Bronchial epithelial cell (primary cell): Measurements from ENCODE around the gene C1RL. TPM values are rescaled to one million over a fixed set of nuclear protein-coding genes. Genes with fewer than 3 reads are reported as not detected.

Experiments
- DNase-seq: peaks from one replicate; pipeline ENCODE4 v3.0.0-alpha.2; 2010; ENCODE audit warnings: low read depth
- FAIRE-seq: peaks from 2 replicates; lab custom pipeline; 2011; peaks lifted over from hg19 to GRCh38; lab: Jason Lieb, UNC
- H3K27me3 ChIP-seq: 2 replicates; pipeline ENCODE4 v1.5.1; 2011; ENCODE audit warnings: low read length; ENCODE audit not compliant: control insufficient read depth, insufficient read depth
- H3K36me3 ChIP-seq: 2 replicates; pipeline ENCODE4 v1.5.1; 2011; ENCODE audit warnings: low read length; ENCODE audit not compliant: control insufficient read depth, insufficient read depth
- H3K4me3 ChIP-seq: 2 replicates; pipeline ENCODE4 v1.5.1; 2011; ENCODE audit warnings: mild to moderate bottlenecking, low read depth, low read length, control low read depth
- total RNA-seq: library from RNA; depleted of rRNA; stranded (reverse); fragments of >200 nt; gene quantifications from 2 replicates; pipeline ENCODE4 v1.2.1, GENCODE V29; 2014
- TF ChIP-seq, protein P1 (sequence below): IDR thresholded peaks from 2 replicates; pipeline ENCODE4 v1.5.1; 2011; ENCODE audit warnings: mild to moderate bottlenecking, moderate library complexity, low read length, control low read depth, inconsistent platforms; ENCODE audit not compliant: insufficient read depth, severe bottlenecking

The C1RL gene
- total RNA-seq, 1 donor from 2014 or later: 11.3 TPM

GRCh38 chr12:7064516-7064915 lies 44.5 kb downstream of the C1RL start:
- no peaks in the 10 kb centered on the region for H3K27me3 ChIP-seq
- H3K4me3 ChIP-seq: no peak overlapping the region
- FAIRE-seq (no peak), DNase-seq (no peak)
- H3K36me3 ChIP-seq: no peaks in the 10 kb centered on the region
- TF ChIP-seq, protein P1, sequence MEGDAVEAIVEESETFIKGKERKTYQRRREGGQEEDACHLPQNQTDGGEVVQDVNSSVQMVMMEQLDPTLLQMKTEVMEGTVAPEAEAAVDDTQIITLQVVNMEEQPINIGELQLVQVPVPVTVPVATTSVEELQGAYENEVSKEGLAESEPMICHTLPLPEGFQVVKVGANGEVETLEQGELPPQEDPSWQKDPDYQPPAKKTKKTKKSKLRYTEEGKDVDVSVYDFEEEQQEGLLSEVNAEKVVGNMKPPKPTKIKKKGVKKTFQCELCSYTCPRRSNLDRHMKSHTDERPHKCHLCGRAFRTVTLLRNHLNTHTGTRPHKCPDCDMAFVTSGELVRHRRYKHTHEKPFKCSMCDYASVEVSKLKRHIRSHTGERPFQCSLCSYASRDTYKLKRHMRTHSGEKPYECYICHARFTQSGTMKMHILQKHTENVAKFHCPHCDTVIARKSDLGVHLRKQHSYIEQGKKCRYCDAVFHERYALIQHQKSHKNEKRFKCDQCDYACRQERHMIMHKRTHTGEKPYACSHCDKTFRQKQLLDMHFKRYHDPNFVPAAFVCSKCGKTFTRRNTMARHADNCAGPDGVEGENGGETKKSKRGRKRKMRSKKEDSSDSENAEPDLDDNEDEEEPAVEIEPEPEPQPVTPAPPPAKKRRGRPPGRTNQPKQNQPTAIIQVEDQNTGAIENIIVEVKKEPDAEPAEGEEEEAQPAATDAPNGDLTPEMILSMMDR: no peak

- H3K4me3 ChIP-seq: no peak overlapping the region
- TF ChIP-seq, protein P1: no peak
- H3K27me3 ChIP-seq: no peaks in the 10 kb centered on the region
- FAIRE-seq (no peak), DNase-seq (no peak)
- H3K36me3 ChIP-seq: no peaks in the 10 kb centered on the region
These were observed 47.4 kb downstream of the C1RL start for GRCh38 chr12:7061596-7061995.

GRCh38 chr12:7061138-7061537 lies 47.9 kb downstream of the C1RL start:
- TF ChIP-seq, protein P1: no peak
- no peak overlapping the region for H3K4me3 ChIP-seq
- no peaks in the 10 kb centered on the region for H3K27me3 ChIP-seq
- DNase-seq (no peak), FAIRE-seq (no peak)
- H3K36me3 ChIP-seq: no peaks in the 10 kb centered on the region

- FAIRE-seq (no peak), DNase-seq (peak; percentile 93)
- no peak within 1 kb of the TSS for H3K4me3 ChIP-seq
- H3K27me3 ChIP-seq: no peaks in the 10 kb centered on the region
- H3K36me3 ChIP-seq: no peaks in the 10 kb centered on the region
- TF ChIP-seq, protein P1: peak; percentile 81
These were observed 48.6 kb downstream of the C1RL start, which contains the start of gene C1S for GRCh38 chr12:7060353-7060954. Gene C1S, plus strand, starts transcription at chr12:7060718. Its CDS starts 1,195 bp downstream, at chr12:7061913.

DNA sequence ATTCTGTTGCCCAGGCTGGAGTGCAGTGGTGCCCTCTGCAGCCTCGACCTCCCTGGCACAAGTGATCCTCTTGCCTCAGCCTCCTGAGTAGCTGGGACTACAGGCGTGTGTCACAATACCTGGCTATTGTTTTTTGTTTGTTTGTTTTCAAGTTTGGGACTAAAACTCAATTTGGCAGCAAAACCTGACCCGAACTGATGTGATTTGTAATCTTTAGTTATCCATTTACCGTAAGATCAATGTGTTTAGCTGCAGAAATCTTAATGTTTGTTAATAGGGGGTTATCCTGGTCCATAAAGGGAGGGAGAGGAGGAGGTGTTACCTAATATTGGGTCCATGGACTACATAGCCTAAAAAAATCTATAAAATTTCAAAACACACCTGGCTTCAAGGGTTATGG lies 49.2 kb downstream of the C1RL start:
- TF ChIP-seq, protein P1: no peak
- Histone ChIP-seq H3K36me3 (no peaks in the 10 kb centered on the region), H3K27me3 (no peaks in the 10 kb centered on the region), H3K4me3 (no peak overlapping the region)
- FAIRE-seq (no peak), DNase-seq (no peak)
